Measurements from ENCODE around the gene NR2F1-AS1.

NR2F1-AS1 gene

GRCh38 chr5:93378073-93378472 is 202.9 kb downstream of the NR2F1-AS1 start:
- DNase-seq = no peak

- DNase-seq = no peak
These were observed 209.1 kb downstream of the NR2F1-AS1 start for GRCh38 chr5:93371893-93372292.

- no peak for DNase-seq
These were observed 216.6 kb downstream of the NR2F1-AS1 start for GRCh38 chr5:93364378-93364777.

- DNase-seq = no peak
These were observed 220.5 kb downstream of the NR2F1-AS1 start for GRCh38 chr5:93360436-93361088.

- no peak for DNase-seq
These were observed 221.1 kb downstream of the NR2F1-AS1 start for GRCh38 chr5:93359960-93360305.
